Measurements from ENCODE around the gene GGACT.

The GGACT gene

GRCh38 chr13:100517728-100518127, 70.9 kb downstream of the GGACT start:
- H3K9ac ChIP-seq (ENCODE audit: low read depth, low read length) = peak overlapping the region; percentile 8; the same call in 1 of the 2 replicates
- H3K4me1 ChIP-seq (ENCODE audit: insufficient read depth, low read length) = peaks cover 49% of the 10 kb centered on the region
- H3K27ac ChIP-seq (ENCODE audit: low read length) = no peak overlapping the region
- H3K27me3 ChIP-seq (ENCODE audit: insufficient read depth, low read length) = no peaks in the 10 kb centered on the region
- H3K9me3 ChIP-seq (ENCODE audit: insufficient read depth, low read depth, low read length) = no peaks in the 10 kb centered on the region
- H3K36me3 ChIP-seq (ENCODE audit: insufficient read depth, low read depth, low read length) = no peaks in the 10 kb centered on the region; the same call in 1 of the 2 replicates
- no peak overlapping the region for H3K4me3 ChIP-seq (ENCODE audit: low read length)

- Histone ChIP-seq H3K27ac (ENCODE audit: low read length) (no peak overlapping the region), H3K9ac (ENCODE audit: low read depth, low read length) (no peak overlapping the region), H3K4me1 (ENCODE audit: insufficient read depth, low read length) (peaks cover 47% of the 10 kb centered on the region), H3K36me3 (ENCODE audit: insufficient read depth, low read depth, low read length) (no peaks in the 10 kb centered on the region; the same call in 1 of the 2 replicates), H3K27me3 (ENCODE audit: insufficient read depth, low read length) (no peaks in the 10 kb centered on the region), H3K4me3 (ENCODE audit: low read length) (no peak overlapping the region), H3K9me3 (ENCODE audit: insufficient read depth, low read depth, low read length) (no peaks in the 10 kb centered on the region)
These were observed 71.5 kb downstream of the GGACT start for GRCh38 chr13:100517135-100517534.

- H3K4me3 ChIP-seq (ENCODE audit: low read length) = no peak overlapping the region
- peaks cover 47% of the 10 kb centered on the region for H3K4me1 ChIP-seq (ENCODE audit: insufficient read depth, low read length)
- no peak overlapping the region for H3K9ac ChIP-seq (ENCODE audit: low read depth, low read length)
- H3K9me3 ChIP-seq (ENCODE audit: insufficient read depth, low read depth, low read length) = no peaks in the 10 kb centered on the region
- H3K27ac ChIP-seq (ENCODE audit: low read length) = no peak overlapping the region
- no peaks in the 10 kb centered on the region for H3K27me3 ChIP-seq (ENCODE audit: insufficient read depth, low read length)
- H3K36me3 ChIP-seq (ENCODE audit: insufficient read depth, low read depth, low read length) = no peaks in the 10 kb centered on the region; the same call in 1 of the 2 replicates
These were observed 73.2 kb downstream of the GGACT start for GRCh38 chr13:100515410-100515800.

GRCh38 chr13:100514788-100515409, 73.7 kb downstream of the GGACT start:
- Histone ChIP-seq H3K27ac (ENCODE audit: low read length) (no peak overlapping the region), H3K4me1 (ENCODE audit: insufficient read depth, low read length) (peaks cover 49% of the 10 kb centered on the region)

GRCh38 chr13:100513987-100514670, 74.5 kb downstream of the GGACT start:
- Histone ChIP-seq H3K9ac (ENCODE audit: low read depth, low read length) (no peak overlapping the region; the same call in 1 of the 2 replicates), H3K27ac (ENCODE audit: low read length) (no peak overlapping the region), H3K9me3 (ENCODE audit: insufficient read depth, low read depth, low read length) (no peaks in the 10 kb centered on the region)

More at GRCh38 chr13:100514788-100515409, 73.7 kb downstream of the GGACT start:
- Histone ChIP-seq H3K4me3 (ENCODE audit: low read length) (no peak overlapping the region), H3K36me3 (ENCODE audit: insufficient read depth, low read depth, low read length) (no peaks in the 10 kb centered on the region; the same call in 1 of the 2 replicates), H3K9ac (ENCODE audit: low read depth, low read length) (no peak overlapping the region; the same call in 1 of the 2 replicates), H3K27me3 (ENCODE audit: insufficient read depth, low read length) (no peaks in the 10 kb centered on the region), H3K9me3 (ENCODE audit: insufficient read depth, low read depth, low read length) (no peaks in the 10 kb centered on the region)

GRCh38 chr13:100513171-100513570, 75.4 kb downstream of the GGACT start:
- no peak overlapping the region for H3K9ac ChIP-seq (ENCODE audit: low read depth, low read length)
- no peaks in the 10 kb centered on the region for H3K27me3 ChIP-seq (ENCODE audit: insufficient read depth, low read length)
- H3K9me3 ChIP-seq (ENCODE audit: insufficient read depth, low read depth, low read length) = no peaks in the 10 kb centered on the region
- no peaks in the 10 kb centered on the region; the same call in 1 of the 2 replicates for H3K36me3 ChIP-seq (ENCODE audit: insufficient read depth, low read depth, low read length)
- H3K4me1 ChIP-seq (ENCODE audit: insufficient read depth, low read length) = peaks cover 62% of the 10 kb centered on the region
- no peak overlapping the region for H3K4me3 ChIP-seq (ENCODE audit: low read length)
- no peak overlapping the region for H3K27ac ChIP-seq (ENCODE audit: low read length)

More at GRCh38 chr13:100513987-100514670, 74.5 kb downstream of the GGACT start:
- Histone ChIP-seq H3K4me1 (ENCODE audit: insufficient read depth, low read length) (peaks cover 54% of the 10 kb centered on the region), H3K36me3 (ENCODE audit: insufficient read depth, low read depth, low read length) (no peaks in the 10 kb centered on the region; the same call in 1 of the 2 replicates), H3K4me3 (ENCODE audit: low read length) (no peak overlapping the region), H3K27me3 (ENCODE audit: insufficient read depth, low read length) (no peaks in the 10 kb centered on the region)

- H3K4me1 ChIP-seq (ENCODE audit: insufficient read depth, low read length) = peaks cover 60% of the 10 kb centered on the region
- no peak overlapping the region for H3K27ac ChIP-seq (ENCODE audit: low read length)
- no peaks in the 10 kb centered on the region; the same call in 1 of the 2 replicates for H3K36me3 ChIP-seq (ENCODE audit: insufficient read depth, low read depth, low read length)
- no peaks in the 10 kb centered on the region for H3K27me3 ChIP-seq (ENCODE audit: insufficient read depth, low read length)
- no peaks in the 10 kb centered on the region for H3K9me3 ChIP-seq (ENCODE audit: insufficient read depth, low read depth, low read length)
- H3K9ac ChIP-seq (ENCODE audit: low read depth, low read length) = no peak overlapping the region
- no peak overlapping the region for H3K4me3 ChIP-seq (ENCODE audit: low read length)
These were observed 76.2 kb downstream of the GGACT start for GRCh38 chr13:100512422-100512821.

- Histone ChIP-seq H3K36me3 (ENCODE audit: insufficient read depth, low read depth, low read length) (no peaks in the 10 kb centered on the region; the same call in 1 of the 2 replicates), H3K27ac (ENCODE audit: low read length) (peak overlapping the region; percentile 40), H3K4me1 (ENCODE audit: insufficient read depth, low read length) (peaks cover 57% of the 10 kb centered on the region), H3K27me3 (ENCODE audit: insufficient read depth, low read length) (no peaks in the 10 kb centered on the region), H3K9ac (ENCODE audit: low read depth, low read length) (peak overlapping the region; percentile 36; the same call in 1 of the 2 replicates), H3K9me3 (ENCODE audit: insufficient read depth, low read depth, low read length) (no peaks in the 10 kb centered on the region), H3K4me3 (ENCODE audit: low read length) (no peak overlapping the region)
These were observed 77.1 kb downstream of the GGACT start for GRCh38 chr13:100511466-100511865.

GRCh38 chr13:100510208-100510957, 78.2 kb downstream of the GGACT start:
- no peaks in the 10 kb centered on the region for H3K36me3 ChIP-seq (ENCODE audit: insufficient read depth, low read depth, low read length)
- no peaks in the 10 kb centered on the region for H3K9me3 ChIP-seq (ENCODE audit: insufficient read depth, low read depth, low read length)
- H3K27me3 ChIP-seq (ENCODE audit: insufficient read depth, low read length) = no peaks in the 10 kb centered on the region
- peaks cover 54% of the 10 kb centered on the region for H3K4me1 ChIP-seq (ENCODE audit: insufficient read depth, low read length)
- peak overlapping the region; percentile 40 for H3K27ac ChIP-seq (ENCODE audit: low read length)
- H3K9ac ChIP-seq (ENCODE audit: low read depth, low read length) = peak overlapping the region; percentile 36
- H3K4me3 ChIP-seq (ENCODE audit: low read length) = peak overlapping the region; percentile 24; the same call in 1 of the 2 replicates

GRCh38 chr13:100508996-100509395, 79.6 kb downstream of the GGACT start:
- Histone ChIP-seq H3K9ac (ENCODE audit: low read depth, low read length) (peak overlapping the region; percentile 33; the same call in 1 of the 2 replicates), H3K4me1 (ENCODE audit: insufficient read depth, low read length) (peaks cover 46% of the 10 kb centered on the region), H3K4me3 (ENCODE audit: low read length) (no peak overlapping the region), H3K27ac (ENCODE audit: low read length) (peak overlapping the region; percentile 2), H3K9me3 (ENCODE audit: insufficient read depth, low read depth, low read length) (no peaks in the 10 kb centered on the region), H3K36me3 (ENCODE audit: insufficient read depth, low read depth, low read length) (no peaks in the 10 kb centered on the region), H3K27me3 (ENCODE audit: insufficient read depth, low read length) (no peaks in the 10 kb centered on the region)

GRCh38 chr13:100508455-100508854, 80.1 kb downstream of the GGACT start:
- Histone ChIP-seq H3K4me3 (ENCODE audit: low read length) (no peak overlapping the region), H3K27me3 (ENCODE audit: insufficient read depth, low read length) (no peaks in the 10 kb centered on the region), H3K4me1 (ENCODE audit: insufficient read depth, low read length) (peaks cover 40% of the 10 kb centered on the region), H3K9me3 (ENCODE audit: insufficient read depth, low read depth, low read length) (no peaks in the 10 kb centered on the region), H3K27ac (ENCODE audit: low read length) (no peak overlapping the region), H3K9ac (ENCODE audit: low read depth, low read length) (peak overlapping the region; percentile 18; the same call in 1 of the 2 replicates), H3K36me3 (ENCODE audit: insufficient read depth, low read depth, low read length) (no peaks in the 10 kb centered on the region)

All from iPS-20b (cell line).